Gastrocnemius medialis (tissue), 4 donors: ENCODE data around the gene PAK6.
A peak's percentile ranks its signal among the peaks of the same experiment; 100 is the strongest.

ENCODE experiments used
- CTCF ChIP-seq, 5 experiments: fragments of 450-650 bp in 3 of 5; fragments of 200-600 bp in 2 of 5; sonication (generic) in 2 of 5; IDR thresholded peaks in 4 of 5; conservative IDR thresholded peaks in 1 of 5; 1 replicate in 4 of 5; 2 replicates in 1 of 5; pipeline ENCODE4 v1.5.1; 2016 to 2019; ENCODE audit warnings: antibody characterized with exemption in 5 of 5, mild to moderate bottlenecking in 3 of 5, moderate library complexity in 3 of 5
- POLR2A ChIP-seq, 2 donors: fragments of 450-650 bp; IDR thresholded peaks; one replicate each; pipeline ENCODE4 v1.6.1; 2017; ENCODE audit warnings: antibody characterized with exemption in 2 of 2, mild to moderate bottlenecking in 2 of 2, moderate library complexity in 2 of 2

GRCh38 chr15:40320931-40321371 lies 82.1 kb downstream of the PAK6 start:
- peak; percentile 83 to 92 (median 86) for TF ChIP-seq CTCF (IDR thresholded peaks at IDR 0.05 in 4 of 5, conservative IDR thresholded peaks at IDR 0.05 in 1 of 5)
- TF ChIP-seq POLR2A (IDR thresholded peaks at IDR 0.05) = no peak
